Smooth muscle cell (in vitro differentiated cells): ENCODE results near the gene RAB30. TPM values are rescaled to one million over a fixed set of nuclear protein-coding genes. Genes with fewer than 3 reads are reported as not detected.
A peak's percentile ranks its signal among the peaks of the same experiment; 100 is the strongest.

Source experiments
- DNase-seq: peaks from one replicate; lab custom pipeline; 2025; ENCODE audit not compliant: unreplicated experiment; lab: John Stamatoyannopoulos, UW
- H2AFZ ChIP-seq: fragments of 200-600 bp; sonication (generic); 2 replicates; pipeline ENCODE4 v1.6.0; 2016; ENCODE audit warnings: antibody characterized with exemption, low read depth, mild to moderate bottlenecking
- H3F3A ChIP-seq: fragments of 200-600 bp; sonication (generic); 2 replicates; pipeline ENCODE4 v1.6.0; 2017; ENCODE audit warnings: antibody characterized with exemption, low read depth
- H3K27ac ChIP-seq: fragments of 200-600 bp; sonication (generic); 2 replicates; pipeline ENCODE4 v1.5.1; 2016; ENCODE audit warnings: low read depth, mild to moderate bottlenecking
- H3K27me3 ChIP-seq: fragments of 200-600 bp; sonication (generic); 2 replicates; pipeline ENCODE4 v1.6.1; 2016; ENCODE audit warnings: low read depth, mild to moderate bottlenecking
- H3K36me3 ChIP-seq: fragments of 200-600 bp; sonication (generic); 2 replicates; pipeline ENCODE4 v1.5.1; 2016; ENCODE audit warnings: low read depth
- H3K4me1 ChIP-seq: fragments of 200-600 bp; sonication (generic); 2 replicates; pipeline ENCODE4 v1.5.1; 2016; ENCODE audit warnings: low read depth
- H3K4me2 ChIP-seq: fragments of 200-600 bp; sonication (generic); 2 replicates; pipeline ENCODE4 v1.6.0; 2016; ENCODE audit warnings: mild to moderate bottlenecking
- H3K4me3 ChIP-seq: fragments of 200-600 bp; sonication (generic); 2 replicates; pipeline ENCODE4 v1.5.1; 2016; ENCODE audit warnings: mild to moderate bottlenecking
- H3K79me2 ChIP-seq: fragments of 200-600 bp; sonication (generic); 2 replicates; pipeline ENCODE4 v1.6.0; 2016; ENCODE audit warnings: low read depth, mild to moderate bottlenecking
- H3K9ac ChIP-seq: fragments of 200-600 bp; sonication (generic); 2 replicates; pipeline ENCODE4 v1.6.0; 2016; ENCODE audit warnings: low read depth
- H3K9me3 ChIP-seq: fragments of 200-600 bp; sonication (generic); replicated peaks from 2 replicates; pipeline ENCODE4 v1.5.1; 2016; ENCODE audit warnings: low read depth
- H4K20me1 ChIP-seq: fragments of 200-600 bp; sonication (generic); 2 replicates; pipeline ENCODE4 v1.6.0; 2016; ENCODE audit warnings: low read depth
- CTCF ChIP-seq: fragments of 200-600 bp; sonication (generic); IDR thresholded peaks from 2 replicates; pipeline ENCODE4 v1.5.1; 2017; ENCODE audit warnings: borderline replicate concordance, mild to moderate bottlenecking, antibody characterized with exemption; ENCODE audit not compliant: insufficient read depth, poor library complexity, severe bottlenecking
- WGBS: methylation state at CpG from one replicate; pipeline ENCODE4 v1.1.7; 2016; ENCODE audit warnings: low lambda C conversion rate; 5-methylcytosine and 5-hydroxymethylcytosine counted together
- polyA plus RNA-seq: library from polyadenylated mRNA; unstranded; fragments of >200 nt; fragmentation: Nextera tagmentation; extraction: Ambion mirVana; gene quantifications from 2 replicates; pipeline ENCODE4 v1.2.1, GENCODE V29; 2016
- total RNA-seq: library from RNA; depleted of rRNA; stranded (reverse); fragments of >200 nt; gene quantifications from 2 replicates; pipeline ENCODE4 v1.2.3, GENCODE V29; 2014

RAB30 gene
- total RNA-seq: 19.6 and 23.6 TPM in 2 replicates
- polyA plus RNA-seq: 10.7 and 11.2 TPM in 2 replicates

- Histone ChIP-seq H3K27ac (peak within 1 kb of the TSS; percentile 92), H3K36me3 (peaks cover 5% of the 10 kb centered on the region), H4K20me1 (peaks cover 33% of the 10 kb centered on the region), H3K79me2 (peaks cover 58% of the 10 kb centered on the region), H3K9me3 (no peaks in the 10 kb centered on the region), H2AFZ (peak within 1 kb of the TSS; percentile 80), H3K4me2 (peak within 1 kb of the TSS; percentile 93), H3K4me3 (peak within 1 kb of the TSS; percentile 86), H3K4me1 (peaks cover 24% of the 10 kb centered on the region), H3K27me3 (no peaks in the 10 kb centered on the region), H3K9ac (peak within 1 kb of the TSS; percentile 95), H3F3A (peaks cover 7% of the 10 kb centered on the region)
- TF ChIP-seq CTCF: no peak
- DNase-seq: peak; percentile 73
- WGBS: under 1% methylated on average over 35 of the region's 35 CpGs
These were observed at the start of gene RAB30 for GRCh38 chr11:83071567-83072349. TSS of gene RAB30 (minus strand) at chr11:83071897. CDS start at chr11:82997316, 74,581 bp downstream.

GRCh38 chr11:83120327-83120726, 48.6 kb upstream of the RAB30 start:
- no peak overlapping the region for H2AFZ ChIP-seq
- H4K20me1 ChIP-seq: no peaks in the 10 kb centered on the region
- no peaks in the 10 kb centered on the region for H3K36me3 ChIP-seq
- no peak overlapping the region for H3K9ac ChIP-seq
- no peak for DNase-seq
- no peak overlapping the region for H3K4me3 ChIP-seq
- H3K4me2 ChIP-seq: no peak overlapping the region
- H3F3A ChIP-seq: no peaks in the 10 kb centered on the region
- no peaks in the 10 kb centered on the region for H3K79me2 ChIP-seq
- no peaks in the 10 kb centered on the region for H3K27me3 ChIP-seq
- H3K4me1 ChIP-seq: peaks cover under 1% of the 10 kb centered on the region
- no peak overlapping the region for H3K27ac ChIP-seq
- H3K9me3 ChIP-seq: no peaks in the 10 kb centered on the region
- TF ChIP-seq CTCF: no peak

- no peaks in the 10 kb centered on the region for H4K20me1 ChIP-seq
- no peaks in the 10 kb centered on the region for H3K79me2 ChIP-seq
- H3K27ac ChIP-seq: no peak overlapping the region
- no peak overlapping the region for H3K9ac ChIP-seq
- TF ChIP-seq CTCF: no peak
- no peak overlapping the region for H3K4me2 ChIP-seq
- no peak overlapping the region for H2AFZ ChIP-seq
- H3K4me3 ChIP-seq: no peak overlapping the region
- no peaks in the 10 kb centered on the region for H3K27me3 ChIP-seq
- no peaks in the 10 kb centered on the region for H3F3A ChIP-seq
- peaks cover 5% of the 10 kb centered on the region for H3K4me1 ChIP-seq
- H3K9me3 ChIP-seq: no peaks in the 10 kb centered on the region
- H3K36me3 ChIP-seq: no peaks in the 10 kb centered on the region
- DNase-seq: no peak
- 78% methylated on average over 3 of the region's 3 CpGs for WGBS
These were observed 47.5 kb upstream of the RAB30 start for GRCh38 chr11:83119216-83119615.

DNA sequence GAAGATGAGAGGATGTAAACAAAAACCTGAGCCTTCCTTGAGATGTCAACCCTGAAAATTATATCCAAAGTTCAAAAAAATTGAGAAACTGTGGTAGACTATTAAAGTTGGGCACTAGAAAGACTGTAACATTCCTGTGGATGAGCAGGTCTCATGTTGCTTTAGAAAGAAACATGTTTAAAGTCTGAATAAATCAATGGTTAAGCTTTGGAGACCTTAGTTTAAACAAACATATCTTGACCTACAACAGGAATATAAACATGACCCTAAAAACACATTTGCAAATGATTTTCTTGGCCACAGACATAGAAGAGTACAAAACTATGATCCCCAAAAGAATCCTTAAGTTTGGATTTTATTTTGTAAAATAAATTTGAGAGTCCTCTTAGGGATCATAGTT, 47.1 kb upstream of the RAB30 start:
- Histone ChIP-seq H3F3A (no peaks in the 10 kb centered on the region), H3K4me2 (no peak overlapping the region), H3K36me3 (no peaks in the 10 kb centered on the region), H3K27ac (no peak overlapping the region), H3K9me3 (no peaks in the 10 kb centered on the region), H2AFZ (peak overlapping the region; percentile 8), H4K20me1 (no peaks in the 10 kb centered on the region), H3K27me3 (no peaks in the 10 kb centered on the region), H3K9ac (no peak overlapping the region), H3K79me2 (no peaks in the 10 kb centered on the region), H3K4me1 (peaks cover 5% of the 10 kb centered on the region), H3K4me3 (no peak overlapping the region)
- no peak for DNase-seq
- TF ChIP-seq CTCF: no peak
